Esophagus squamous epithelium (tissue), 4 donors: ENCODE data around the gene GADD45GIP1.

Experiments used
- POLR2A ChIP-seq, 4 donors: fragments of 450-650 bp; IDR thresholded peaks; one replicate each; pipeline ENCODE4 v1.6.1; 2017; ENCODE audit warnings: antibody characterized with exemption in 4 of 4, mild to moderate bottlenecking in 4 of 4, moderate library complexity in 3 of 4
- TF ChIP-seq, protein P1 (sequence below), 6 experiments: fragments of 450-650 bp in 4 of 6; fragments of 200-600 bp in 2 of 6; sonication (generic) in 2 of 6; IDR thresholded peaks; one replicate each; pipeline ENCODE4 v1.5.1; 2016 to 2019; ENCODE audit warnings: antibody characterized with exemption in 6 of 6, mild to moderate bottlenecking in 4 of 6, moderate library complexity in 4 of 6

DNA sequence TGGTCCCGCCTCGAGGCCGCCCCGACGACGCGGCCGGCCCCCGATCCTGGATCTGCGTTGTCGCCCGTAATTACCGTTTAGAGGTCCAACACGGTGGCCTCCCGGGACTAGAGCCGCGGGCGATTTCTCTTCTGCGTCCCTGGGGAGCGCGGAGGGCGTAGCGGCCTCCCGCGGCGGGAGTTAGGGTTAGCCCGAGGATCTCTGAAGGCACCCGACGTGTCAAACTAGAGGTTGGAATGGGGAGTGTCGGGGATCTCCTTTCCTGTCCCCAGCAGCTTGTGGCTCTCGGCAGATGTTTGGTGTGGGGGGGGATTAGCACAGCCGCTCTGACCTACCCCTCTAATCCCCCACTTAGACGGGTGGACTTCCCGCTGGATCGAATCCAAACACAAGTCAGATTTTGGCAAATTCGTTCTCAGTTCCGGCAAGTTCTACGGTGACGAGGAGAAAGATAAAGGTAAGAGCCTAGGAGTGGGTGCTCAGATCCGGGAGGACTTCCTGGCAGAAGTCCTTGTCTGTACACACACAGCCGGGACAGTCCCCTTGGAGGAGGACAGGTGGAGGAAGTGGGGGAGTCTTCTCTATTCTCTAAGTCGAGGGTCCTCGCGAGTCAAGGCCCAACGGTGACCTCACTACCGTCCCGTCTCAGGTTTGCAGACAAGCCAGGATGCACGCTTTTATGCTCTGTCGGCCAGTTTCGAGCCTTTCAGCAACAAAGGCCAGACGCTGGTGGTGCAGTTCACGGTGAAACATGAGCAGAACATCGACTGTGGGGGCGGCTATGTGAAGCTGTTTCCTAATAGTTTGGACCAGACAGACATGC lies 18.0 kb downstream of the GADD45GIP1 start:
- TF ChIP-seq, protein P1, sequence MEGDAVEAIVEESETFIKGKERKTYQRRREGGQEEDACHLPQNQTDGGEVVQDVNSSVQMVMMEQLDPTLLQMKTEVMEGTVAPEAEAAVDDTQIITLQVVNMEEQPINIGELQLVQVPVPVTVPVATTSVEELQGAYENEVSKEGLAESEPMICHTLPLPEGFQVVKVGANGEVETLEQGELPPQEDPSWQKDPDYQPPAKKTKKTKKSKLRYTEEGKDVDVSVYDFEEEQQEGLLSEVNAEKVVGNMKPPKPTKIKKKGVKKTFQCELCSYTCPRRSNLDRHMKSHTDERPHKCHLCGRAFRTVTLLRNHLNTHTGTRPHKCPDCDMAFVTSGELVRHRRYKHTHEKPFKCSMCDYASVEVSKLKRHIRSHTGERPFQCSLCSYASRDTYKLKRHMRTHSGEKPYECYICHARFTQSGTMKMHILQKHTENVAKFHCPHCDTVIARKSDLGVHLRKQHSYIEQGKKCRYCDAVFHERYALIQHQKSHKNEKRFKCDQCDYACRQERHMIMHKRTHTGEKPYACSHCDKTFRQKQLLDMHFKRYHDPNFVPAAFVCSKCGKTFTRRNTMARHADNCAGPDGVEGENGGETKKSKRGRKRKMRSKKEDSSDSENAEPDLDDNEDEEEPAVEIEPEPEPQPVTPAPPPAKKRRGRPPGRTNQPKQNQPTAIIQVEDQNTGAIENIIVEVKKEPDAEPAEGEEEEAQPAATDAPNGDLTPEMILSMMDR (IDR thresholded peaks at IDR 0.05) = peak in 4 of 6 experiments; percentile 13 to 34 (median 23)
- no peak for TF ChIP-seq POLR2A (IDR thresholded peaks at IDR 0.05)
